Measurements from ENCODE around the gene MED1. TPM values are rescaled to one million over a fixed set of nuclear protein-coding genes. Genes with fewer than 3 reads are reported as not detected.
"Not testable (repeated sequence)": the region's sequence is repeated elsewhere in the genome, so short reads cannot be mapped to it uniquely, and the experiment has no call there.

Gene MED1
- total and polyA plus RNA-seq, 4 donors: 4.4 to 19.3 (median 9.1) TPM

DNA sequence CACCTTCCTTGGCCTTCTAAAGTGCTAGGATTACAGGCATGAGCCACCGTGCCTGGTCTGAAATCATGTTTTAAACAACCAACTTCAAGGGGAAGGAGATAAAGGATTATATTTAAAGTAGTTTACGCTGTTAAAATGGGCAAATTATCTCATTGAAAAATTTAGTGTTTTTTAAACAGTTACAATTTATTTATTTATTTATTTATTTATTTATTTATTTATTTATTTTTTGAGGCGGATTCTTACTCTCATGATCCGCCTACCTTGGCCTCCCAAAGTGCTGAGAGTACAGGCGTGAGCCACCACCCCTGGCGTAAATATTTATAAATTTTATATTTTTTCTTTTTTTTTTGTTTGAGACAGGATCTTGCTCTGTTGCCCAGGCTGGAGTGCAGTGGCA, 32.4 kb upstream of the MED1 start (continued):
- no peak for TF ChIP-seq YY1 (IDR thresholded peaks at IDR 0.05)
- TF ChIP-seq NR2F2 (IDR thresholded peaks at IDR 0.05): no peak
- no peak for TF ChIP-seq FOXA2 (IDR thresholded peaks at IDR 0.05)
- TF ChIP-seq EGR1 (IDR thresholded peaks at IDR 0.05; ENCODE audit: low read depth in 2 of 2): no peak

DNA sequence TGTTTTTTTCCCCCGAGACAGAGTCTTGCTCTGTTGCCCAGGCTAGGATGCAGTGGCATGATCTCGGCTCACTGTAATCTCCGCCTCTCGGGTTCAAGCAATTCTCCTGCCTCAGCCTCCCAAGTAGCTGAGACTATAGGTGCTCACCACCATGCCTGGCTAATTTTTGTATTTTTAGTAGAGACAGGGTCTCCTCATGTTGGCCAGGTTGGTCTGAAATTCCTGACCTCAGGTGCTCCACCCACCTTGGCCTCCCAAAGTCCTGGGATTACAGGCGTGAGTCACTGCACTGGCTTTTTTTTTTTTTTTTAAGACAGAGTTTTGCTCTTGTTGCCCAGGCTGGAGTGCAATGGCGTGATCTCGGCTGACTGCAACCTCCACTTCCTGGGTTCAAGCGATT, 28.6 kb upstream of the MED1 start:
- H3K4me3 ChIP-seq (ENCODE audit: low read depth in 1 of 3, low read length in 3 of 3); H3K4me1 ChIP-seq (ENCODE audit: control insufficient read depth in 4 of 4, insufficient read depth in 4 of 4, low read length in 3 of 4); H3K9me3 ChIP-seq (ENCODE audit: control insufficient read depth in 4 of 4, low read length in 3 of 4); DNase-seq (ENCODE audit: low spot score); H3K9ac ChIP-seq (ENCODE audit: low read depth in 1 of 2, low read length in 2 of 2); H3K27ac ChIP-seq (ENCODE audit: low read depth in 1 of 2, low read length in 2 of 2); H3K27me3 ChIP-seq (ENCODE audit: control insufficient read depth in 4 of 4, insufficient read depth in 4 of 4, low read length in 3 of 4): not testable (repeated sequence)
- peaks cover 7 to 14% (median 11%) of the 10 kb centered on the region in 4 donors for H3K36me3 ChIP-seq (ENCODE audit: control insufficient read depth in 4 of 4, insufficient read depth in 3 of 4, low read depth in 1 of 4, low read length in 3 of 4)
- WGBS: 97% methylated on average over 8 of the region's 8 CpGs

DNA sequence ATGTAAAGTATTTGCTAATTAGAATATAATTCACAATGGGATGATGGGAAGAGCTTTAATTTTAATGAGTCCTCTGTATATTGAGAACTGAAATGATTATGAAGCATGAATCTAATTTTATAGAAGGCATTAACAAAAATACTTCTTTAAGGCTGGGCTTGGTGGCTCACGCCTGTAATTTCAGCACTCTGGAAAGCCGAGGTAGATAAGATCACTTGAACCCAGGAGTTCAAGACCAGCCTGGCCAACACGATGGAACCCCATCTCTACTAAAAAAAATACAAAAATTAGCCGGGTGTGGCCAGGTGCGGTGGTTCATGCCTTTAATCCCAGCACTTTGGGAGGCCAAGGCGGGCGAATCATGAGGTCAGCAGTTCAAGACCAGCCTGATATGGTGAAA, 22.2 kb upstream of the MED1 start:
- Histone ChIP-seq H3K4me1 (ENCODE audit: control insufficient read depth in 4 of 4, insufficient read depth in 4 of 4, low read length in 3 of 4) (no peaks in the 10 kb centered on the region), H3K4me3 (ENCODE audit: low read depth in 1 of 3, low read length in 3 of 3) (no peak overlapping the region), H3K9ac (ENCODE audit: low read depth in 1 of 2, low read length in 2 of 2) (no peak overlapping the region), H3K9me3 (ENCODE audit: control insufficient read depth in 4 of 4, low read length in 3 of 4) (no peaks in the 10 kb centered on the region), H3K27ac (ENCODE audit: low read depth in 1 of 2, low read length in 2 of 2) (no peak overlapping the region), H3K36me3 (ENCODE audit: control insufficient read depth in 4 of 4, insufficient read depth in 3 of 4, low read depth in 1 of 4, low read length in 3 of 4) (peaks cover 16 to 37% (median 30%) of the 10 kb centered on the region in 4 donors), H3K27me3 (ENCODE audit: control insufficient read depth in 4 of 4, insufficient read depth in 4 of 4, low read length in 3 of 4) (no peaks in the 10 kb centered on the region)
- no peak for DNase-seq (ENCODE audit: low spot score)
- TF ChIP-seq EGR1 (IDR thresholded peaks at IDR 0.05; ENCODE audit: low read depth in 2 of 2) (no peak), HNF4A (conservative IDR thresholded peaks at IDR 0.05) (no peak), RXRA (IDR thresholded peaks at IDR 0.05) (no peak), NR2F2 (IDR thresholded peaks at IDR 0.05) (no peak), JUND (IDR thresholded peaks at IDR 0.05) (no peak), FOXA1 (IDR thresholded peaks at IDR 0.05) (no peak), GABPA (IDR thresholded peaks at IDR 0.05 in 1 of 2, conservative IDR thresholded peaks at IDR 0.05 in 1 of 2) (no peak), YY1 (IDR thresholded peaks at IDR 0.05) (no peak), RAD21 (IDR thresholded peaks at IDR 0.05) (no peak), TAF1 (conservative IDR thresholded peaks at IDR 0.05) (no peak), HNF4G (IDR thresholded peaks at IDR 0.05) (no peak), SP1 (IDR thresholded peaks at IDR 0.05) (no peak), FOXA2 (IDR thresholded peaks at IDR 0.05) (no peak)
- TF ChIP-seq, protein P1, sequence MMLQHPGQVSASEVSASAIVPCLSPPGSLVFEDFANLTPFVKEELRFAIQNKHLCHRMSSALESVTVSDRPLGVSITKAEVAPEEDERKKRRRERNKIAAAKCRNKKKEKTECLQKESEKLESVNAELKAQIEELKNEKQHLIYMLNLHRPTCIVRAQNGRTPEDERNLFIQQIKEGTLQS (IDR thresholded peaks at IDR 0.05): no peak
- TF ChIP-seq, protein P2, sequence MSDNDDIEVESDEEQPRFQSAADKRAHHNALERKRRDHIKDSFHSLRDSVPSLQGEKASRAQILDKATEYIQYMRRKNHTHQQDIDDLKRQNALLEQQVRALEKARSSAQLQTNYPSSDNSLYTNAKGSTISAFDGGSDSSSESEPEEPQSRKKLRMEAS (IDR thresholded peaks at IDR 0.05): no peak
- TF ChIP-seq, protein P3, sequence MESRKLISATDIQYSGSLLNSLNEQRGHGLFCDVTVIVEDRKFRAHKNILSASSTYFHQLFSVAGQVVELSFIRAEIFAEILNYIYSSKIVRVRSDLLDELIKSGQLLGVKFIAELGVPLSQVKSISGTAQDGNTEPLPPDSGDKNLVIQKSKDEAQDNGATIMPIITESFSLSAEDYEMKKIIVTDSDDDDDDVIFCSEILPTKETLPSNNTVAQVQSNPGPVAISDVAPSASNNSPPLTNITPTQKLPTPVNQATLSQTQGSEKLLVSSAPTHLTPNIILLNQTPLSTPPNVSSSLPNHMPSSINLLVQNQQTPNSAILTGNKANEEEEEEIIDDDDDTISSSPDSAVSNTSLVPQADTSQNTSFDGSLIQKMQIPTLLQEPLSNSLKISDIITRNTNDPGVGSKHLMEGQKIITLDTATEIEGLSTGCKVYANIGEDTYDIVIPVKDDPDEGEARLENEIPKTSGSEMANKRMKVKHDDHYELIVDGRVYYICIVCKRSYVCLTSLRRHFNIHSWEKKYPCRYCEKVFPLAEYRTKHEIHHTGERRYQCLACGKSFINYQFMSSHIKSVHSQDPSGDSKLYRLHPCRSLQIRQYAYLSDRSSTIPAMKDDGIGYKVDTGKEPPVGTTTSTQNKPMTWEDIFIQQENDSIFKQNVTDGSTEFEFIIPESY (IDR thresholded peaks at IDR 0.05): no peak
- TF ChIP-seq, protein P4, sequence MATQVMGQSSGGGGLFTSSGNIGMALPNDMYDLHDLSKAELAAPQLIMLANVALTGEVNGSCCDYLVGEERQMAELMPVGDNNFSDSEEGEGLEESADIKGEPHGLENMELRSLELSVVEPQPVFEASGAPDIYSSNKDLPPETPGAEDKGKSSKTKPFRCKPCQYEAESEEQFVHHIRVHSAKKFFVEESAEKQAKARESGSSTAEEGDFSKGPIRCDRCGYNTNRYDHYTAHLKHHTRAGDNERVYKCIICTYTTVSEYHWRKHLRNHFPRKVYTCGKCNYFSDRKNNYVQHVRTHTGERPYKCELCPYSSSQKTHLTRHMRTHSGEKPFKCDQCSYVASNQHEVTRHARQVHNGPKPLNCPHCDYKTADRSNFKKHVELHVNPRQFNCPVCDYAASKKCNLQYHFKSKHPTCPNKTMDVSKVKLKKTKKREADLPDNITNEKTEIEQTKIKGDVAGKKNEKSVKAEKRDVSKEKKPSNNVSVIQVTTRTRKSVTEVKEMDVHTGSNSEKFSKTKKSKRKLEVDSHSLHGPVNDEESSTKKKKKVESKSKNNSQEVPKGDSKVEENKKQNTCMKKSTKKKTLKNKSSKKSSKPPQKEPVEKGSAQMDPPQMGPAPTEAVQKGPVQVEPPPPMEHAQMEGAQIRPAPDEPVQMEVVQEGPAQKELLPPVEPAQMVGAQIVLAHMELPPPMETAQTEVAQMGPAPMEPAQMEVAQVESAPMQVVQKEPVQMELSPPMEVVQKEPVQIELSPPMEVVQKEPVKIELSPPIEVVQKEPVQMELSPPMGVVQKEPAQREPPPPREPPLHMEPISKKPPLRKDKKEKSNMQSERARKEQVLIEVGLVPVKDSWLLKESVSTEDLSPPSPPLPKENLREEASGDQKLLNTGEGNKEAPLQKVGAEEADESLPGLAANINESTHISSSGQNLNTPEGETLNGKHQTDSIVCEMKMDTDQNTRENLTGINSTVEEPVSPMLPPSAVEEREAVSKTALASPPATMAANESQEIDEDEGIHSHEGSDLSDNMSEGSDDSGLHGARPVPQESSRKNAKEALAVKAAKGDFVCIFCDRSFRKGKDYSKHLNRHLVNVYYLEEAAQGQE (IDR thresholded peaks at IDR 0.05): no peak
- TF ChIP-seq, protein P5, sequence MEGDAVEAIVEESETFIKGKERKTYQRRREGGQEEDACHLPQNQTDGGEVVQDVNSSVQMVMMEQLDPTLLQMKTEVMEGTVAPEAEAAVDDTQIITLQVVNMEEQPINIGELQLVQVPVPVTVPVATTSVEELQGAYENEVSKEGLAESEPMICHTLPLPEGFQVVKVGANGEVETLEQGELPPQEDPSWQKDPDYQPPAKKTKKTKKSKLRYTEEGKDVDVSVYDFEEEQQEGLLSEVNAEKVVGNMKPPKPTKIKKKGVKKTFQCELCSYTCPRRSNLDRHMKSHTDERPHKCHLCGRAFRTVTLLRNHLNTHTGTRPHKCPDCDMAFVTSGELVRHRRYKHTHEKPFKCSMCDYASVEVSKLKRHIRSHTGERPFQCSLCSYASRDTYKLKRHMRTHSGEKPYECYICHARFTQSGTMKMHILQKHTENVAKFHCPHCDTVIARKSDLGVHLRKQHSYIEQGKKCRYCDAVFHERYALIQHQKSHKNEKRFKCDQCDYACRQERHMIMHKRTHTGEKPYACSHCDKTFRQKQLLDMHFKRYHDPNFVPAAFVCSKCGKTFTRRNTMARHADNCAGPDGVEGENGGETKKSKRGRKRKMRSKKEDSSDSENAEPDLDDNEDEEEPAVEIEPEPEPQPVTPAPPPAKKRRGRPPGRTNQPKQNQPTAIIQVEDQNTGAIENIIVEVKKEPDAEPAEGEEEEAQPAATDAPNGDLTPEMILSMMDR (IDR thresholded peaks at IDR 0.05; ENCODE audit: low read depth, low read length, missing input control): no peak
- 96% methylated on average over 7 of the region's 7 CpGs for WGBS

DNA sequence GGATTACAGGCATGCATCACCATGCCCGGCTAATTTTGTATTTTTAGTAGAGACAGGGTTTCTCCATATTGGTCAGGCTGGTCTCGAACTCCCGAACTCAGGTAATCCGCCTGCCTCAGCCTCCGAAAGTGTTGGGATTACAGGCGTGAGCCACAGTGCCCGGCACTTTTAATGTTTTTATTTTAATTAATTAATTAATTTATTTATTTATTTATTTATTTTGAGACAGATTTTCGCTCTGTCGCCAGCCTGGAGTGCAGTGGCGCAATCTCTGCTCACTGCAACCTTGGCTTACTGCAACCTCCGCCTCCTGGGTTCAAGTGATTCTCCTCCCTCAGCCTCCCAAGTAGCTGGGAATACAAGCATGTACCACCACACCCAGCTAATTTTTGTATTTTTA, 17.5 kb upstream of the MED1 start:
- not testable (repeated sequence) for H3K9me3 ChIP-seq (ENCODE audit: control insufficient read depth in 4 of 4, low read length in 3 of 4); H3K27me3 ChIP-seq (ENCODE audit: control insufficient read depth in 4 of 4, insufficient read depth in 4 of 4, low read length in 3 of 4); H3K27ac ChIP-seq (ENCODE audit: low read depth in 1 of 2, low read length in 2 of 2); H3K4me3 ChIP-seq (ENCODE audit: low read depth in 1 of 3, low read length in 3 of 3); DNase-seq (ENCODE audit: low spot score); H3K9ac ChIP-seq (ENCODE audit: low read depth in 1 of 2, low read length in 2 of 2)
- WGBS: 97% methylated on average over 11 of the region's 11 CpGs
- Histone ChIP-seq H3K4me1 (ENCODE audit: control insufficient read depth in 4 of 4, insufficient read depth in 4 of 4, low read length in 3 of 4) (peaks cover 6 to 21% (median 16%) of the 10 kb centered on the region in 4 donors), H3K36me3 (ENCODE audit: control insufficient read depth in 4 of 4, insufficient read depth in 3 of 4, low read depth in 1 of 4, low read length in 3 of 4) (peaks cover 11 to 28% (median 19%) of the 10 kb centered on the region in 4 donors)

All from liver (tissue), 9 donors.